Neutrophil (primary cell): ENCODE data around the gene SLC47A2.
"Not testable (repeated sequence)": the region's sequence is repeated elsewhere in the genome, so short reads cannot be mapped to it uniquely, and the experiment has no call there.

Experiments
- H3K27ac ChIP-seq: fragments of 200-600 bp; sonication (generic); 2 replicates; pipeline ENCODE4 v1.5.1; 2016; ENCODE audit warnings: mild to moderate bottlenecking, moderate library complexity
- H3K27me3 ChIP-seq: fragments of 200-600 bp; sonication (generic); 2 replicates; pipeline ENCODE4 v1.6.0; 2016; ENCODE audit warnings: mild to moderate bottlenecking
- H3K36me3 ChIP-seq: fragments of 200-600 bp; sonication (generic); 2 replicates; pipeline ENCODE4 v1.5.1; 2017
- H3K4me1 ChIP-seq, 2 experiments: fragments of 200-600 bp in 1 of 2; sonication (generic) in 1 of 2; 1 replicate in 1 of 2; 2 replicates in 1 of 2; pipeline versions ENCODE4 v1.5.1 to v1.6.1; 2013 to 2016; ENCODE audit warnings: low read depth in 1 of 2, low read length in 1 of 2, mild to moderate bottlenecking in 1 of 2, moderate library complexity in 1 of 2; ENCODE audit not compliant: control insufficient read depth in 1 of 2, insufficient read depth in 1 of 2
- H3K4me3 ChIP-seq, 2 experiments: fragments of 200-600 bp in 1 of 2; sonication (generic) in 1 of 2; 1 replicate in 1 of 2; 2 replicates in 1 of 2; pipeline ENCODE4 v1.5.1; 2013 to 2016; ENCODE audit warnings: low read depth in 1 of 2, low read length in 1 of 2, mild to moderate bottlenecking in 1 of 2, moderate library complexity in 1 of 2
- H3K9me3 ChIP-seq: fragments of 200-600 bp; sonication (generic); 2 replicates; pipeline ENCODE4 v1.5.1; 2016
- TF ChIP-seq, protein P1 (sequence below): fragments of 200-600 bp; sonication (generic); IDR thresholded peaks from 2 replicates; pipeline ENCODE4 v1.5.1; 2016; ENCODE audit warnings: antibody characterized with exemption

The SLC47A2 gene, protein sequence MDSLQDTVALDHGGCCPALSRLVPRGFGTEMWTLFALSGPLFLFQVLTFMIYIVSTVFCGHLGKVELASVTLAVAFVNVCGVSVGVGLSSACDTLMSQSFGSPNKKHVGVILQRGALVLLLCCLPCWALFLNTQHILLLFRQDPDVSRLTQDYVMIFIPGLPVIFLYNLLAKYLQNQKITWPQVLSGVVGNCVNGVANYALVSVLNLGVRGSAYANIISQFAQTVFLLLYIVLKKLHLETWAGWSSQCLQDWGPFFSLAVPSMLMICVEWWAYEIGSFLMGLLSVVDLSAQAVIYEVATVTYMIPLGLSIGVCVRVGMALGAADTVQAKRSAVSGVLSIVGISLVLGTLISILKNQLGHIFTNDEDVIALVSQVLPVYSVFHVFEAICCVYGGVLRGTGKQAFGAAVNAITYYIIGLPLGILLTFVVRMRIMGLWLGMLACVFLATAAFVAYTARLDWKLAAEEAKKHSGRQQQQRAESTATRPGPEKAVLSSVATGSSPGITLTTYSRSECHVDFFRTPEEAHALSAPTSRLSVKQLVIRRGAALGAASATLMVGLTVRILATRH

DNA sequence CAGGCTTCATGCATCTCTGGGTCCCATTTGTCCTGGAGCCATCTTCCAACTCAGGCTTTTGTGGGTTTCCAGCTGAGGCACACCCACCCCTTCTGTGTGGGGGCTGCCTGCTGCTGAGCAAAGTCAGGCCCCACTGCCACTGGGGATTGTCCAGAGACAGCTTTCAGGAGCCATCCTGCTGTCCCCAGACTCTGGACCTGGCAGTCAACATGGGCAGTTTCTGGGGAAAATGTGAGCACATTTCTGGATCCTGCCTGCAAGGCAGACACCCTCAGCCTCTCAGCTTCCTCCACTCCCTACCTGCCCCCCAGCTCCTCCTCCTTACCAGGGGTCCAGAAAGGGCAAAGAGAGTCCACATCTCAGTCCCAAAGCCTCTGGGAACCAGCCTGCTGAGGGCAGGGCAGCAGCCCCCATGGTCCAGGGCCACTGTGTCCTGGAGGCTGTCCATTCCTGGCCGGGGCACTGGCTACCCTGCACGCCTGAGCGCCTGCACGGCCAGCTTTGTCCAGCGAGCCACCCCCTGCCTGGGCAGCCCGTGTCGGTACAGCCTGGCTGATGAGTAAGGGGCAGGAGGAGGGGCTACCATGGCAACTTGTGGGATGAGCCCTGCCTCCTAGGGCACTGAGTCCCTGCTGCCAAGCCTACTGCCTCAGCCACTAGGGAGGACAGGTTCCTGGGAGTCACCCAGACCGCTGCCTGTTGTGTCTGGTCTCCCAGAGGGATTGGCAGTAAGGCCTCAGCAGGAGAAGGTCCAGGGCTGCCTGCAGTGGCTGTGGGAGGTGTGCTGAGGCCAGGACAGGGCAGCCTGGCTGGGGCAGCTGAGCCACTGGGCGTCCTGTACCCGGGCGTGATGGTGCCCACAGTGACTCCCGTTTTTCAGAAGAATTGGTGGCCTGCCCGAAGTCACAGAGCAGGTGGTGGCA is at the start of gene SLC47A2:
SLC47A2 (minus strand) TSS at position 477 of the 923 bp plus-strand sequence; CDS start at position 448, 29 bp downstream.
- Histone ChIP-seq H3K27me3 (no peaks in the 10 kb centered on the region), H3K4me1 (no peaks in the 10 kb centered on the region), H3K27ac (no peak within 1 kb of the TSS), H3K36me3 (no peaks in the 10 kb centered on the region), H3K4me3 (no peak within 1 kb of the TSS), H3K9me3 (no peaks in the 10 kb centered on the region)
- TF ChIP-seq, protein P1, sequence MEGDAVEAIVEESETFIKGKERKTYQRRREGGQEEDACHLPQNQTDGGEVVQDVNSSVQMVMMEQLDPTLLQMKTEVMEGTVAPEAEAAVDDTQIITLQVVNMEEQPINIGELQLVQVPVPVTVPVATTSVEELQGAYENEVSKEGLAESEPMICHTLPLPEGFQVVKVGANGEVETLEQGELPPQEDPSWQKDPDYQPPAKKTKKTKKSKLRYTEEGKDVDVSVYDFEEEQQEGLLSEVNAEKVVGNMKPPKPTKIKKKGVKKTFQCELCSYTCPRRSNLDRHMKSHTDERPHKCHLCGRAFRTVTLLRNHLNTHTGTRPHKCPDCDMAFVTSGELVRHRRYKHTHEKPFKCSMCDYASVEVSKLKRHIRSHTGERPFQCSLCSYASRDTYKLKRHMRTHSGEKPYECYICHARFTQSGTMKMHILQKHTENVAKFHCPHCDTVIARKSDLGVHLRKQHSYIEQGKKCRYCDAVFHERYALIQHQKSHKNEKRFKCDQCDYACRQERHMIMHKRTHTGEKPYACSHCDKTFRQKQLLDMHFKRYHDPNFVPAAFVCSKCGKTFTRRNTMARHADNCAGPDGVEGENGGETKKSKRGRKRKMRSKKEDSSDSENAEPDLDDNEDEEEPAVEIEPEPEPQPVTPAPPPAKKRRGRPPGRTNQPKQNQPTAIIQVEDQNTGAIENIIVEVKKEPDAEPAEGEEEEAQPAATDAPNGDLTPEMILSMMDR: no peak

DNA sequence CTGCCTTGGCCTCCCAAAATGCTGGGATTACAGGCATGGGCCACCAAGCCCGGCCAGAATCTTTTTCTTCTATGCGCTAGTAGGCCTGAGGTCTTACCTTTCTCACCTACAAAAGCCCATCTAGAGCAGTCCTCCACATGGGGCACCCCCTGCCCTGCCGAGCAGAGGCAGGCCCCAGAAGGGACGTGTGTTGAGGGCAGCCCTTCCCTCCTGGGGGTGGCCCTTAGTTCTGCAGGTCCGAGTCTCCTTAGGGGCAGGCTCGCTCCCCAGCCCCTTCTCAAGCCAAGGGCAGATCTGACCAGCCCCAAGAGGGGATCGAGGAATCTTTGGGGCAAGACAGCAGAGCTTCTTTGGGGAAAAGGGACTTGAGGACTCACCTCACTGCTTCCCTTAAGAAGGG is 49.6 kb upstream of the SLC47A2 start:
- Histone ChIP-seq H3K4me3 (no peak overlapping the region), H3K27ac (no peak overlapping the region), H3K27me3 (no peaks in the 10 kb centered on the region), H3K9me3 (no peaks in the 10 kb centered on the region), H3K4me1 (no peaks in the 10 kb centered on the region), H3K36me3 (no peaks in the 10 kb centered on the region)
- TF ChIP-seq, protein P1: no peak

DNA sequence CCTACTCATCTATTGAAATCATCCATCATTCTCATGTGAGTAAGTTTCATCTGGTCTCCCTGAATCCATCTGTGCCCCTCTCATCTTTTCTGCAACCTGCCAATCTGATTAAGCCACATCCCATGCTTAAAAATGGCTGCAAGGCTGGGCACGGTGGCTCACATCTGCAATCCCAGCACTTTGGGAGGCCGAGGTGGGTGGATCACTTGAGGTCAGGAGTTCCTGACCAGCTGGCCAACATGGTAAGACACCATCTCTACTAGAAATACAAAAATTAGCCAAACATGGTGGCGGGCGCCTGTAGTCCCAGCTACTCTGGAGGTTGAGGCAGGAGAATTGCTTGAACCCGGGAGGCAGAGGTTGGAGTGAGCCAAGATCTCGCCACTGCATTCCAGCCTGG is 47.6 kb upstream of the SLC47A2 start:
- not testable (repeated sequence) for H3K4me1 ChIP-seq, H3K4me3 ChIP-seq

GRCh38 chr17:19763416-19763815 is 47.0 kb upstream of the SLC47A2 start:
- TF ChIP-seq, protein P1: no peak
- H3K4me3 ChIP-seq: no peak overlapping the region
- H3K27me3 ChIP-seq: no peaks in the 10 kb centered on the region
- H3K36me3 ChIP-seq: no peaks in the 10 kb centered on the region
- H3K9me3 ChIP-seq: no peaks in the 10 kb centered on the region
- H3K4me1 ChIP-seq: no peaks in the 10 kb centered on the region
- no peak overlapping the region for H3K27ac ChIP-seq

More for the DNA sequence above, 47.6 kb upstream of the SLC47A2 start:
- H3K27me3 ChIP-seq, H3K27ac ChIP-seq, H3K36me3 ChIP-seq, H3K9me3 ChIP-seq: not testable (repeated sequence)

DNA sequence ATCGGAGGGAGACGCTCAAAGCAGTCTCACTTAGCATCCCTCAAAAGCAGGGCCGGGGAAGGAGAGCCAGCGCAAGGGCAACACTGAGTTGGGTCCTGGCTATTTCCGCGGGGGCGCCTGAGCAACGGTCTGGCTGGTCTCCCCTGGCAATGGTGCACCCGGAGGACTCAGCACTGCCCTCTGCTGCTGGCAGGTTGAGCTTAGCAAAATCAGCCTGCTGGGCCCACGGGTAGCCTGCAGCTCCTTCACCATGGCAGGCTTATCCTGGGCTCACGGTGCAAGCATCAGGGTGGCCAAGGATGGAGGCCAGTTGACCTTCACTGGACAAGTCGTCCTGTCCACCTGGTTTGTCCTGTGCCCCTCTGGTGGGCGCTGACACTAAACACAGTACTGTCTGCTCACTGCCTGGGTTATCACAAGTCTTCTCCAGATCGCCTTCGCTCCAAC is 46.2 kb upstream of the SLC47A2 start:
- no peaks in the 10 kb centered on the region for H3K9me3 ChIP-seq
- TF ChIP-seq, protein P1: no peak
- no peaks in the 10 kb centered on the region for H3K36me3 ChIP-seq
- H3K27ac ChIP-seq: no peak overlapping the region
- H3K4me3 ChIP-seq: no peak overlapping the region
- no peaks in the 10 kb centered on the region for H3K27me3 ChIP-seq
- no peaks in the 10 kb centered on the region for H3K4me1 ChIP-seq
